Measurements from ENCODE around the gene GUCY2F.
A peak's percentile ranks its signal among the peaks of the same experiment; 100 is the strongest.

GUCY2F gene

DNA sequence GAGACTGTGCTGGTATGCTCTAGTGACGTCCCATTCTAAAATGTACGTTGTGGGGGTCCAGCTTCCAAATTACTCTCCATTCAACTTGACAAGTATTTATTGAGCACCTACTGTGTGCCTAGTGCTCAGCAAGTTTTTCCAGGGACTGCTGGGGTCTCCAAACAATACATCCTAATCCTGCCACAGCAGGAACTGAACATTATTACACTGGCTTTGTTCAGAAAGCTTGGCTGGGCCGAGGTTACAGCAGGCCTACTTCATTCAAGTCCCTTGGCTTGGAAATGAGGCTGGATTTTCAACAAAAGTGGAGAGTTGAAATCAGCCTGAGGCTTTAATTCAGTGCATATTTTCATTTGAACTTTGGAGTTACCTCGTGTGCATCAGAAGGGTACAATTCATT, 78.0 kb downstream of the GUCY2F start:
- DNase-seq (ENCODE audit: low spot score), result no peak
- ChIA-PET POLR2A (ENCODE audit: low non-redundant PET) (no interaction called here), CTCF (no interaction called here)
- H3K27ac ChIP-seq, result no peak overlapping the region
- TF ChIP-seq, protein P1, sequence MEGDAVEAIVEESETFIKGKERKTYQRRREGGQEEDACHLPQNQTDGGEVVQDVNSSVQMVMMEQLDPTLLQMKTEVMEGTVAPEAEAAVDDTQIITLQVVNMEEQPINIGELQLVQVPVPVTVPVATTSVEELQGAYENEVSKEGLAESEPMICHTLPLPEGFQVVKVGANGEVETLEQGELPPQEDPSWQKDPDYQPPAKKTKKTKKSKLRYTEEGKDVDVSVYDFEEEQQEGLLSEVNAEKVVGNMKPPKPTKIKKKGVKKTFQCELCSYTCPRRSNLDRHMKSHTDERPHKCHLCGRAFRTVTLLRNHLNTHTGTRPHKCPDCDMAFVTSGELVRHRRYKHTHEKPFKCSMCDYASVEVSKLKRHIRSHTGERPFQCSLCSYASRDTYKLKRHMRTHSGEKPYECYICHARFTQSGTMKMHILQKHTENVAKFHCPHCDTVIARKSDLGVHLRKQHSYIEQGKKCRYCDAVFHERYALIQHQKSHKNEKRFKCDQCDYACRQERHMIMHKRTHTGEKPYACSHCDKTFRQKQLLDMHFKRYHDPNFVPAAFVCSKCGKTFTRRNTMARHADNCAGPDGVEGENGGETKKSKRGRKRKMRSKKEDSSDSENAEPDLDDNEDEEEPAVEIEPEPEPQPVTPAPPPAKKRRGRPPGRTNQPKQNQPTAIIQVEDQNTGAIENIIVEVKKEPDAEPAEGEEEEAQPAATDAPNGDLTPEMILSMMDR (conservative IDR thresholded peaks at IDR 0.05; ENCODE audit: low read depth), result no peak

DNA sequence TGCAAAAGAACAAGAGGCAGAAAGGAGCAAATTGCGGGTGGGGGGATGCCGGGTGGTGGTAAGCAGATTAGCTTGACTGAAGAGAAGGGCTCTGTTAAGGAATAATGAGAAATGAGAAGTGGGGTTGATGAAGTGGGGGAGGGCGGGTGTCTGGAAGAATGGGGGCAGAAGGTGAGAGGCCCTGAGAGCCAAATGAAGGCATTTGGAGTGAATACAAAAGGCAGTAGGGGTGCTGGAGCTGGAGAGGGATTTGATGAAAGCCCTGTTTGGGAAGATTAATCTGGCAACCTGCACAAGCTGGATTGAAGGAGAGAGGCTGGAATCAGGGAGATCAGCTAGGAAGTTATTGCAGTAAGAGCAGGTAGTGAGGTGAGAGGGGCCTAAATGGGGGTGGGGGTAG, 82.1 kb downstream of the GUCY2F start:
- POLR2A ChIA-PET (ENCODE audit: low non-redundant PET), result no interaction called here
- DNase-seq (ENCODE audit: low spot score), result no peak
- CTCF ChIA-PET, result no interaction called here
- no peak overlapping the region for H3K27ac ChIP-seq
- TF ChIP-seq, protein P1 (conservative IDR thresholded peaks at IDR 0.05; ENCODE audit: low read depth), result no peak

DNA sequence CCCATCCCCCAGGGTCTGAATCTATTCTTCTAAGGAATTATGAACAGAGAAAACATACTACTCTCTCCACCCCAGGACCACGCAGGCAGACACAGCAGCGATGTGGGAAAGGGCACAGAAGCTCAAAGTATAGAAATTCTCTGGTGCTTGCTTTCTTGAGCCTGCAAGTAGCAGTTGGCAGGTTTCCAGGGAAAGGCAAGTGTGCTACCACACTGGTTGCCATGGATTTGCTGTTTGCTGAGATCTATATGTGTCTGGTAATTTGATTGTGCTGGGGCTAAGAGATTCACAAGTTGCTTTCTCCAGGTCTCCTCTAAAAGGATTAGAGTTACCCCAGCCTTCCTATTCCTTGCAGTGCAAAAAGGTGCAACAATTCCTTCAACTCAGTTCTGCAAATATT, 83.1 kb downstream of the GUCY2F start:
- ChIA-PET CTCF (no interaction called here), POLR2A (ENCODE audit: low non-redundant PET) (no interaction called here)
- no peak overlapping the region for H3K27ac ChIP-seq
- no peak for DNase-seq (ENCODE audit: low spot score)
- TF ChIP-seq, protein P1 (conservative IDR thresholded peaks at IDR 0.05; ENCODE audit: low read depth), result no peak

DNA sequence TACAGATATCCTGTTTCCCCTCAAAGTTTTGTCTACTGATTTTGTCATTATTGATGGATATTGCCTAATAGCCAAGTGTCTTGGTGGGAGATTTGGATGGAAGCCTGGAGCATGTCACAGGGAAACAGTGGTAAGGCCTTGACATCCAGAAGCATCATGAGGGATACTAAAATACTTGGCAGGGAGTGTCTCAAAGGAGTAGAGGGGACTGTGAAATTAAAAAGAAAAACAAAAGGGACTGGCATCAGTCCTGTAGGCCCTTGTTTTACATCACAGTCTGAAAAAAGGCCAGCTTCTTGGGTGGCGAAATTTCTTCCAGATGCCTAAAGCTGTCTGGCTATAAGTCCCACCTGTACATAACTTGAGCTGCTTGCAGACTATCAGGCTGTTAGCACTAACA, 83.8 kb downstream of the GUCY2F start:
- TF ChIP-seq, protein P1 (conservative IDR thresholded peaks at IDR 0.05; ENCODE audit: low read depth), result no peak
- no peak for DNase-seq (ENCODE audit: low spot score)
- no peak overlapping the region for H3K27ac ChIP-seq
- POLR2A ChIA-PET (ENCODE audit: low non-redundant PET), result no interaction called here
- CTCF ChIA-PET, result no interaction called here

DNA sequence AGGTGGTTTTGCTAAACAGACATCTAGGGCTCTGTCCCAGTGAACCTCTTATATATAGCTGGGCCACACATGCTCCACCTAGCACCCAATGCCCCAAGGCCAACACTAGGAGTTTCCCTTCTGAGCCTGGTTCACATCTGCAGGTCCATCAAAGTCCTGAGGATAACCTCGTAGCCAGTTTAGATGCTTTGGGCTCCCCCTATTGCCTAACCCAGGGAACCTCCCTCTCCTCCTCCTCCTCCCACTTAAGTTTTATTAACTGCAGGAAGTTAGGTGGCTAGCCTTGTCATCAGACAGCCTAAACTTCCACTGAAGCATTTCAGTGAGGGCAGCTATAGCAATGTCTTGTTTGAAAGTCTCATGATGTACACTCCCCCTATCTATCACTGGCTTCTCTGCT, 88.0 kb downstream of the GUCY2F start:
- CTCF ChIA-PET, result no interaction called here
- DNase-seq (ENCODE audit: low spot score), result peak; percentile 6
- TF ChIP-seq, protein P1 (conservative IDR thresholded peaks at IDR 0.05; ENCODE audit: low read depth), result no peak

DNA sequence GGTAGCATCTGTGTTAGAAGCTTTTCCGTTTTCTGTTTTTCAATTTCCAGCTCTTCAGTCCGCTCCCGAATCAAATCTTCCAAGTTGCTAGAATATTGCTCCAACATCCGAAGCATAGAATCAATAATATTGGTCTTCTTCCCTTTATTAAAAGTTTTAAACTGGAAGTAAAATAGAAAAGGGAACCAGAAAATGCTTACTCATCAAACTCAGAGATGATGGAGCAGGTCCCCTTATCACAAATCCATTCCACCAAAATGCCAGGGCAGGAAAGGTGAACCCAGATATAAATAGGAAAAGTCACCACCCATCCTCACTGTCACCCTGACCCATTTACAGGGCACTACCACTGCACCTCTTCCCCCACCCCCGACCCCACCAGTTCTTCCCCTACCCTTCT, 89.0 kb downstream of the GUCY2F start:
- H3K27ac ChIP-seq, result no peak overlapping the region
- ChIA-PET CTCF (no interaction called here), POLR2A (ENCODE audit: low non-redundant PET) (no interaction called here)
- TF ChIP-seq, protein P1 (conservative IDR thresholded peaks at IDR 0.05; ENCODE audit: low read depth), result no peak
- DNase-seq (ENCODE audit: low spot score), result no peak

More for the DNA sequence above, 88.0 kb downstream of the GUCY2F start:
- H3K27ac ChIP-seq, result no peak overlapping the region
- POLR2A ChIA-PET (ENCODE audit: low non-redundant PET), result no interaction called here

DNA sequence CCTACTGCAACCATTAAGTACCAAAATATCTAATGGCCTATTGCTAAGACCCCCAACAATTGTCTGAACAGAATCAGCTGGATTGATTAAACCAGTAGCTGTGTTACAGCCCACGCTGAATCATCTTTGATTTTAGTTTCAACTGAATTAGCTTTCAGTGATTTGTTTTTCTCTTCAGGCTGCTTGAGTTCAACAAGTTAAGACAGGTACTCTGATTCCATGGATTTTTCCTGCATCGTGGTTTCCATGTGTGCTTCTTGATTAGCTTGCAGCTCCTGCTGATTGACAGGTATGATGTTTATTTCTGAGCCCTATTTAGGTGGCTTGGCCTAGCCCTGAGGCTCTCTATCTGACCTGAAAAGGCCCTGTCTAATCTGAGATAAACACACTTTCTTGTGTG, 91.3 kb downstream of the GUCY2F start:
- H3K27ac ChIP-seq, result no peak overlapping the region
- ChIA-PET POLR2A (ENCODE audit: low non-redundant PET) (no interaction called here), CTCF (no interaction called here)
- TF ChIP-seq, protein P1 (conservative IDR thresholded peaks at IDR 0.05; ENCODE audit: low read depth), result no peak
- peak; percentile 49 for DNase-seq (ENCODE audit: low spot score)
